ENCODE results near the gene STARD8. TPM values are rescaled to one million over a fixed set of nuclear protein-coding genes. Genes with fewer than 3 reads are reported as not detected.

Gene STARD8
- total RNA-seq, 1 experiment from 2014 or later = not detected

DNA sequence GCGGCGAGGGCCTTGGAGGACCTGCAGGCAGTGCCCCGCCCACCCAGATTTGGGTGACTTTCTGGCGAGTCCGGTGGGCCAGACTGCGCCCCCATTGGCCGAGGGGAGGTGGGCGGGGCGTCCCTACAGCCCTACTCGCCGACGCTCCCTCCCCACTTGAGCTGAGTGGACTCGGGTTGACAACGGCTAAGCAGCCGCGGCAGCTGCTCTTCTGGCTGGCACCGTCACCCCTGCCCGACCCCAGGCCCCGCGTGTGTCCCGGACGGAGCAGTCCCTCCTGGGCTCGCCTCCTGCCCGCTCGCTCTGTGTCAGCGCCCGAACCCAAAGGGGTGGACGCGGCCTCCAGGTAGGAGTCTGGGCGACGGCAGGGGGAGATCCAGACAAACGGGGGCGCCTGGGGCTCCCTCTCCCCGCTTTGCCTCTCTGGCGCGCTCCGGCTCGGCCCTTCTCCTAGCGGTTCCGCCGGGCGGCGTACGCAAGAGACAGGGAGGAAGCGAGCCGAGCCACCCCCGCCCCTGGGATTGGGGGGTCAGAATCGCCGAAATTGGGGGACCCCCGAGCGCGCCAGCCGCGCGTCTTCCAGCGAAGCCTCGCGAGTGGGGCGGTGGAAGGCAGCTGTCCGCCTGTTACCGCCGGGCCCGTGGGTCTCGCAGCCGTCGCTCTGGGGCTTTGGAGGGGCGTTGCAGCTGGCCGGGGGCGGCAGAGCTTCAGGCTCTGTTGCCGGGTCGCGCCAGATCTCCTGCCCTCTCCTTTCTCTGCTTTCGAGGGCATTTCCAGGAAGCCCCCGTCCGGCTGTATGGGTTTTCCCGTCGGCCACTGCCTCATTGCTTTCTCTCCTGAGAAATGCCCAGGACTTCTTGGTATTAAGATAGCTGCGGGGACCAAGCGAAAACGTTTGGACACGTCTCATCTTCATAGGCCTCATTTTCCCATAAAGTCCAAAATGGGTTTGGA, 46.3 kb downstream of the STARD8 start:
- Histone ChIP-seq H3K27me3 (replicated peaks; ENCODE audit: control insufficient read depth, insufficient read depth, low read length) (no peaks in the 10 kb centered on the region), H3K36me3 (ENCODE audit: control insufficient read depth, insufficient read depth, low read length) (no peaks in the 10 kb centered on the region), H3K9me3 (no peaks in the 10 kb centered on the region), H3K4me1 (no peaks in the 10 kb centered on the region), H3K4me3 (ENCODE audit: low read depth, low read length) (no peak overlapping the region)
- ChIA-PET POLR2A (no interaction called here), CTCF (no interaction called here)
- no peaks in the 10 kb centered on the region for H3K9me3 Mint-ChIP-seq (ENCODE audit: unreplicated experiment)
- TF ChIP-seq, protein P1, sequence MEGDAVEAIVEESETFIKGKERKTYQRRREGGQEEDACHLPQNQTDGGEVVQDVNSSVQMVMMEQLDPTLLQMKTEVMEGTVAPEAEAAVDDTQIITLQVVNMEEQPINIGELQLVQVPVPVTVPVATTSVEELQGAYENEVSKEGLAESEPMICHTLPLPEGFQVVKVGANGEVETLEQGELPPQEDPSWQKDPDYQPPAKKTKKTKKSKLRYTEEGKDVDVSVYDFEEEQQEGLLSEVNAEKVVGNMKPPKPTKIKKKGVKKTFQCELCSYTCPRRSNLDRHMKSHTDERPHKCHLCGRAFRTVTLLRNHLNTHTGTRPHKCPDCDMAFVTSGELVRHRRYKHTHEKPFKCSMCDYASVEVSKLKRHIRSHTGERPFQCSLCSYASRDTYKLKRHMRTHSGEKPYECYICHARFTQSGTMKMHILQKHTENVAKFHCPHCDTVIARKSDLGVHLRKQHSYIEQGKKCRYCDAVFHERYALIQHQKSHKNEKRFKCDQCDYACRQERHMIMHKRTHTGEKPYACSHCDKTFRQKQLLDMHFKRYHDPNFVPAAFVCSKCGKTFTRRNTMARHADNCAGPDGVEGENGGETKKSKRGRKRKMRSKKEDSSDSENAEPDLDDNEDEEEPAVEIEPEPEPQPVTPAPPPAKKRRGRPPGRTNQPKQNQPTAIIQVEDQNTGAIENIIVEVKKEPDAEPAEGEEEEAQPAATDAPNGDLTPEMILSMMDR (IDR thresholded peaks at IDR 0.05; ENCODE audit: insufficient read depth in 1 of 2, low read depth in 1 of 2, low read length in 1 of 2, severe bottlenecking in 1 of 2, unreplicated experiment in 1 of 2) = no peak
- DNase-seq = no peak
- no peaks in the 10 kb centered on the region for H3K4me1 Mint-ChIP-seq (ENCODE audit: low read depth, unreplicated experiment)
- BruUV-seq (replicated peaks) = no TSS peak
- no peaks in the 10 kb centered on the region for H3K27me3 Mint-ChIP-seq (ENCODE audit: insufficient read depth, unreplicated experiment)
- peaks cover 5% of the 10 kb centered on the region for H3K36me3 Mint-ChIP-seq (ENCODE audit: insufficient read depth, unreplicated experiment)
- intact Hi-C loops (cut with micrococcal nuclease; ENCODE audit: unreplicated experiment) = no loop called here
- no peak overlapping the region for H3K27ac Mint-ChIP-seq (ENCODE audit: unreplicated experiment)
- no peak overlapping the region for H3K4me3 Mint-ChIP-seq (ENCODE audit: unreplicated experiment)

DNA sequence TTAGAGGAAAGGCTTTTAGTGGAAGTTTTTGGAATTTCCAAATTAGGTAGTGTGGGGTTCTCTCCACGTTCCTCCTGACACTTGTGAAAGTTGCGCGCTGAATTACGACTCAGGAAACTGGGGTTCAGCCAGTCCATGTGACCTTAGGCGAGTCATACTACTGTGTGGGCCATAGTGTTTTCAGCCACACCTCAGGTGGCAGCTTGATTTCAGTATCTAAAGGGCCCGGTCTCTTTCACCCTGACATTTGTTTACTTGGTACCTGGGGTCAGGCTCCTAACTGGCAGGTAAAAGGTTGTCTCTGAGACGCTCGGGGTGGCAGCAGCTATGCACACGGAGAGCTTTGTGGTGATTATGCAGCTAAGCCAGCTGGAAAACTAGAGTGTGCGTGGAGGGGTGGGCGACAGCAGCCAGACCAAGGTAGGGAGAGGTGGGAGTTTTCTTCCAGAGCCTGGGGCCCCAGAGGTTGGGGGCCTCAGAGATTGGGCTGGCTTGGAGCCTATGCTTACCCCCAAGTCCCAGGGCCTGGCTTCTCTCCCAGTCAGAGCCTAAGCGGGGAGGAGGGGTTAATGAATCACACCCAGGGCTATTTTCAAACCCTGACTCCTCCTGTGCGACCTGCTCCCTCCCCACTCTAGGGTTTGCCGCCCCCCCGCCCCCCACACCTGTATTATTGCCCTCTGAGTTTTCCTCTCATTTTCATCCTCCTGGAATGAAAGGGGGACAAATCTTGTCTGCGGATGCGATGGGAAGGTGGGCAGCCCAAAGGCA, 47.2 kb downstream of the STARD8 start:
- H3K27me3 ChIP-seq (replicated peaks; ENCODE audit: control insufficient read depth, insufficient read depth, low read length) = no peaks in the 10 kb centered on the region
- H3K36me3 ChIP-seq (ENCODE audit: control insufficient read depth, insufficient read depth, low read length) = no peaks in the 10 kb centered on the region
- no peak overlapping the region for H3K4me3 ChIP-seq (ENCODE audit: low read depth, low read length)
- no peak for DNase-seq
- intact Hi-C loops (cut with micrococcal nuclease; ENCODE audit: unreplicated experiment) = loop anchor here (5.0 kb wide), 1 partner anchor 182 kb away; no protein-coding TSS in a partner anchor
- H3K9me3 ChIP-seq = no peaks in the 10 kb centered on the region
- no peak overlapping the region for H3K27ac Mint-ChIP-seq (ENCODE audit: unreplicated experiment)
- TF ChIP-seq, protein P1 (IDR thresholded peaks at IDR 0.05; ENCODE audit: insufficient read depth in 1 of 2, low read depth in 1 of 2, low read length in 1 of 2, severe bottlenecking in 1 of 2, unreplicated experiment in 1 of 2) = no peak
- POLR2A ChIA-PET = no interaction called here
- no peaks in the 10 kb centered on the region for H3K27me3 Mint-ChIP-seq (ENCODE audit: insufficient read depth, unreplicated experiment)
- BruUV-seq (replicated peaks) = no TSS peak
- CTCF ChIA-PET = no interaction called here
- H3K9me3 Mint-ChIP-seq (ENCODE audit: unreplicated experiment) = no peaks in the 10 kb centered on the region
- H3K4me1 ChIP-seq = no peaks in the 10 kb centered on the region
- H3K4me3 Mint-ChIP-seq (ENCODE audit: unreplicated experiment) = no peak overlapping the region
- no peaks in the 10 kb centered on the region for H3K4me1 Mint-ChIP-seq (ENCODE audit: low read depth, unreplicated experiment)
- peaks cover 5% of the 10 kb centered on the region for H3K36me3 Mint-ChIP-seq (ENCODE audit: insufficient read depth, unreplicated experiment)

DNA sequence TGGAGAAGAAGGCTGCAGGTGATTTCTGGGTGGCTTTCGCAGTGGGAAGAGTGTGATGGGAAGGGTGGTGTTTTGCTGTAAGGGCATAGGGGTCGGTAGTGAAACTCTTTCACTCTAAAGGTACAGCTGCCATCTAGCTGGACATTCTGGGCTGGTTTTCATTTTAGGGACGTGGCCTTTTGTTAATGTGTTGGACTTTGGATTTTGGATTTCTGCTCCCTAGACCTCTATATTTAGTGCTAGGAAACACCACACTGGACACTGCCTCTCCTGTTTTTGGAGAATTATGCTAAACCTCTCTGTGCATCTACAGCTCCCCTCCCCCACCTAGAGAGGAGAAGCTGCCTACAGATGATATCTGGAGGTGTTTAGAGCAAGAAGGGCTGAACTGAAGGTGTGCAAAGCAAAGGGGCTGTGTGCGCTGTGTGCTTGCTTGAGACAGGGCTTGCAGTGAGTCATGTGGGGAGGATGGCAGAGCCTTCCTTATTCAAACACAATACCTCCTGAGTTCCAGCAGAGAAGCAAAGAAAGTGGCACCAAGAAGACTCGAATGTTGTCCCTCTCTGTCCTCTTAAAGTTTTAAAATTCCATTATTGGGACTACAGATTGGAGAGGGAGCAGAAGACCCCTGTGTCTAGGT, 47.9 kb downstream of the STARD8 start:
- no peaks in the 10 kb centered on the region for H3K4me1 ChIP-seq
- Mint-ChIP-seq H3K9me3 (ENCODE audit: unreplicated experiment) (no peaks in the 10 kb centered on the region), H3K27ac (ENCODE audit: unreplicated experiment) (no peak overlapping the region), H3K4me3 (ENCODE audit: unreplicated experiment) (no peak overlapping the region), H3K36me3 (ENCODE audit: insufficient read depth, unreplicated experiment) (peaks cover 5% of the 10 kb centered on the region), H3K27me3 (ENCODE audit: insufficient read depth, unreplicated experiment) (no peaks in the 10 kb centered on the region), H3K4me1 (ENCODE audit: low read depth, unreplicated experiment) (no peaks in the 10 kb centered on the region)
- no peaks in the 10 kb centered on the region for H3K9me3 ChIP-seq
- no peaks in the 10 kb centered on the region for H3K27me3 ChIP-seq (replicated peaks; ENCODE audit: control insufficient read depth, insufficient read depth, low read length)
- no peak for DNase-seq
- TF ChIP-seq, protein P1 (IDR thresholded peaks at IDR 0.05; ENCODE audit: insufficient read depth in 1 of 2, low read depth in 1 of 2, low read length in 1 of 2, severe bottlenecking in 1 of 2, unreplicated experiment in 1 of 2) = no peak
- no TSS peak for BruUV-seq (replicated peaks)
- no peak overlapping the region for H3K4me3 ChIP-seq (ENCODE audit: low read depth, low read length)
- ChIA-PET POLR2A (no interaction called here), CTCF (no interaction called here)
- intact Hi-C loops (cut with micrococcal nuclease; ENCODE audit: unreplicated experiment) = loop anchor here (5.0 kb wide), 1 partner anchor 183 kb away; no protein-coding TSS in a partner anchor
- no peaks in the 10 kb centered on the region for H3K36me3 ChIP-seq (ENCODE audit: control insufficient read depth, insufficient read depth, low read length)

All from Caco-2 (cell line).